Prostate gland (tissue), 2 donors: ENCODE data around the gene HMGCS1. TPM values are rescaled to one million over a fixed set of nuclear protein-coding genes. Genes with fewer than 3 reads are reported as not detected.
"Not testable (repeated sequence)": the region's sequence is repeated elsewhere in the genome, so short reads cannot be mapped to it uniquely, and the experiment has no call there.

Source experiments
- DNase-seq: peaks from one replicate; pipeline ENCODE4 v3.0.0-alpha.2; 2019; ENCODE audit warnings: low spot score
- H3K27ac ChIP-seq, 2 donors: fragments of 200-600 bp; sonication (generic); 2 replicates each; pipeline ENCODE4 v1.5.1; 2017 to 2019
- H3K27me3 ChIP-seq: fragments of 200-600 bp; sonication (generic); replicated peaks from 2 replicates; pipeline ENCODE4 v1.5.1; 2019; ENCODE audit not compliant: insufficient read depth
- H3K36me3 ChIP-seq, 2 donors: fragments of 200-600 bp; sonication (generic); 1 replicate in 1 of 2; 2 replicates in 1 of 2; pipeline versions ENCODE4 v1.5.1 to v1.8.1; 2017 to 2019
- H3K4me1 ChIP-seq: fragments of 200-600 bp; sonication (generic); replicated peaks from 2 replicates; pipeline ENCODE4 v1.5.1; 2019
- H3K4me3 ChIP-seq, 2 donors: fragments of 200-600 bp; sonication (generic); 2 replicates each; pipeline ENCODE4 v1.5.1; 2017 to 2019
- H3K9me3 ChIP-seq: fragments of 200-600 bp; sonication (generic); 2 replicates; pipeline ENCODE4 v1.5.1; 2017
- POLR2A ChIP-seq: fragments of 450-650 bp; IDR thresholded peaks from one replicate; pipeline ENCODE4 v1.6.1; 2016; ENCODE audit warnings: antibody characterized with exemption, mild to moderate bottlenecking
- POLR2AphosphoS5 ChIP-seq: sonication (generic); formaldehyde crosslinking; IDR thresholded peaks from one replicate; pipeline ENCODE4 v1.6.1; 2017; ENCODE audit warnings: antibody characterized with exemption
- WGBS: methylation state at CpG from one replicate; pipeline ENCODE4 v1.1.5; 2018; 5-methylcytosine and 5-hydroxymethylcytosine counted together
- intact Hi-C: fragments of 100-400 bp; cut with DNase I; formaldehyde crosslinking; loops from one replicate; pipeline ENCODE4 v1.14.2; 2022
- total RNA-seq, 2 donors: library from RNA; depleted of rRNA; stranded (reverse); fragments of >200 nt; gene quantifications; one replicate each; pipeline ENCODE4 v1.1.0, GENCODE V29; 2016
- TF ChIP-seq, protein P1 (sequence below), 4 experiments: fragments of 200-600 bp in 2 of 4; fragments of 450-650 bp in 2 of 4; sonication (generic) in 2 of 4; IDR thresholded peaks; 1 replicate in 3 of 4; 2 replicates in 1 of 4; pipeline ENCODE4 v1.5.1; 2016 to 2019; ENCODE audit warnings: antibody characterized with exemption in 4 of 4, mild to moderate bottlenecking in 2 of 4, moderate library complexity in 2 of 4

Gene HMGCS1
- total RNA-seq, 2 donors from 2014 or later = 15.5 to 29.2 TPM

DNA sequence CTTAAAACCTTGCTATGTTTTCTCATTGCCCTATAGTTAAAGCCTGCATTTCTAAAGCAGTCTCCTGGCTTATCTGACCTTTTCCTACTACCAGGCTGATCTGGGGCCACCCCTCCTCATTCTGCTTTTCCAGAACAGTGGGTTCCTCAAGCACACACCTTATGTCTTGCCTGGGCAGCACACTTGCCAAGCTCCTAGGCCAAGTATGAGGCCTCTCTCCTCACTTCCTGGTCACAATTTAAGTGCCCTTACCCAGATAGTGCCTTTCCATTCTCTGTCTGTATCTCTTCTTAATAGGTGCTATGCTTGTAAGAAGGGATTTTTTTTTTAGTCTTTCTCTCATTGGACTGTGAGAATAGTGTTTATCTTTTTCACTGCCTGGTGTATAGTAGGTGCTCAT, 39.7 kb downstream of the HMGCS1 start:
- Histone ChIP-seq H3K9me3 (no peaks in the 10 kb centered on the region), H3K27ac (no peak overlapping the region), H3K4me3 (no peak overlapping the region), H3K36me3 (no peaks in the 10 kb centered on the region), H3K27me3 (no peaks in the 10 kb centered on the region), H3K4me1 (no peaks in the 10 kb centered on the region)
- TF ChIP-seq, protein P1, sequence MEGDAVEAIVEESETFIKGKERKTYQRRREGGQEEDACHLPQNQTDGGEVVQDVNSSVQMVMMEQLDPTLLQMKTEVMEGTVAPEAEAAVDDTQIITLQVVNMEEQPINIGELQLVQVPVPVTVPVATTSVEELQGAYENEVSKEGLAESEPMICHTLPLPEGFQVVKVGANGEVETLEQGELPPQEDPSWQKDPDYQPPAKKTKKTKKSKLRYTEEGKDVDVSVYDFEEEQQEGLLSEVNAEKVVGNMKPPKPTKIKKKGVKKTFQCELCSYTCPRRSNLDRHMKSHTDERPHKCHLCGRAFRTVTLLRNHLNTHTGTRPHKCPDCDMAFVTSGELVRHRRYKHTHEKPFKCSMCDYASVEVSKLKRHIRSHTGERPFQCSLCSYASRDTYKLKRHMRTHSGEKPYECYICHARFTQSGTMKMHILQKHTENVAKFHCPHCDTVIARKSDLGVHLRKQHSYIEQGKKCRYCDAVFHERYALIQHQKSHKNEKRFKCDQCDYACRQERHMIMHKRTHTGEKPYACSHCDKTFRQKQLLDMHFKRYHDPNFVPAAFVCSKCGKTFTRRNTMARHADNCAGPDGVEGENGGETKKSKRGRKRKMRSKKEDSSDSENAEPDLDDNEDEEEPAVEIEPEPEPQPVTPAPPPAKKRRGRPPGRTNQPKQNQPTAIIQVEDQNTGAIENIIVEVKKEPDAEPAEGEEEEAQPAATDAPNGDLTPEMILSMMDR (IDR thresholded peaks at IDR 0.05) = no peak
- no peak for TF ChIP-seq POLR2AphosphoS5
- TF ChIP-seq POLR2A = no peak
- DNase-seq = no peak
- intact Hi-C loops = no loop called here

GRCh38 chr5:43270645-43271044, 42.6 kb downstream of the HMGCS1 start:
- H3K9me3 ChIP-seq = no peaks in the 10 kb centered on the region
- DNase-seq = no peak
- H3K4me1 ChIP-seq = no peaks in the 10 kb centered on the region
- WGBS = 67% methylated on average over 1 of the region's 1 CpG
- H3K27ac ChIP-seq = no peak overlapping the region
- intact Hi-C loops = no loop called here
- no peaks in the 10 kb centered on the region for H3K36me3 ChIP-seq
- TF ChIP-seq POLR2A = no peak
- TF ChIP-seq POLR2AphosphoS5 = no peak
- TF ChIP-seq, protein P1 (IDR thresholded peaks at IDR 0.05) = no peak
- no peak overlapping the region for H3K4me3 ChIP-seq
- no peaks in the 10 kb centered on the region for H3K27me3 ChIP-seq

- Histone ChIP-seq H3K27me3 (no peaks in the 10 kb centered on the region), H3K27ac (no peak overlapping the region), H3K4me1 (no peaks in the 10 kb centered on the region), H3K9me3 (no peaks in the 10 kb centered on the region), H3K36me3 (no peaks in the 10 kb centered on the region), H3K4me3 (no peak overlapping the region)
- WGBS = 100% methylated on average over 1 of the region's 1 CpG
- TF ChIP-seq, protein P1 (IDR thresholded peaks at IDR 0.05) = no peak
- TF ChIP-seq POLR2AphosphoS5 (no peak), POLR2A (no peak)
- intact Hi-C loops = no loop called here
- no peak for DNase-seq
Measured at GRCh38 chr5:43268188-43268820, 44.9 kb downstream of the HMGCS1 start.

- intact Hi-C loops, DNase-seq, H3K27me3 ChIP-seq, H3K4me1 ChIP-seq, H3K4me3 ChIP-seq, H3K36me3 ChIP-seq, H3K27ac ChIP-seq, H3K9me3 ChIP-seq: not testable (repeated sequence)
- 89% methylated on average over 2 of the region's 2 CpGs for WGBS
Measured at GRCh38 chr5:43262269-43262668, 50.9 kb downstream of the HMGCS1 start.

DNA sequence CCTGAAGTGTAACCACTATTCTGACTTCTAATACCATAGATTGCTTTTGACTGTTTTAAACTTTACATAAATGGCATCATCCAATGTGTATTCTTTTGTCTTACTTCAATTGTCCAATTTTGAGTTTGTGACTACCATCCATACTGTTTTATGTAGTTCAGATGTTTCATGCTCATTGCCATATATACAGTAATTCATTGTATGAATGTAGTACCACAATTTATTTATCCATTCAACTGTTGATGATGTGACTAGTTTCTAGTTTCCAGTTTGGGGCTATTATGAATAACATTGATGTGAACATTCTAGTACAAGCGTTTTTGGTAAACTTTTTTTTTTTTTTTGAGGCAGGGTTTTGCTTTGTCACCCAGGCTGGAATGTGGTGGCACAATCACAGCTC, 55.1 kb downstream of the HMGCS1 start:
- no peak for DNase-seq
- TF ChIP-seq, protein P1 (IDR thresholded peaks at IDR 0.05) = no peak
- TF ChIP-seq POLR2AphosphoS5 = no peak
- no peak for TF ChIP-seq POLR2A
- H3K4me3 ChIP-seq = no peak overlapping the region
- no peaks in the 10 kb centered on the region for H3K27me3 ChIP-seq
- H3K27ac ChIP-seq = no peak overlapping the region
- H3K36me3 ChIP-seq = no peaks in the 10 kb centered on the region
- no peaks in the 10 kb centered on the region for H3K9me3 ChIP-seq
- H3K4me1 ChIP-seq = no peaks in the 10 kb centered on the region
- intact Hi-C loops = no loop called here
- 89% methylated on average over 1 of the region's 1 CpG for WGBS
